Type B pancreatic cell (in vitro differentiated cells): Measurements from ENCODE around the gene IL17D. TPM values are rescaled to one million over a fixed set of nuclear protein-coding genes. Genes with fewer than 3 reads are reported as not detected.
"Not testable (repeated sequence)": the region's sequence is repeated elsewhere in the genome, so short reads cannot be mapped to it uniquely, and the experiment has no call there.

Experiments
- DNase-seq: peaks from one replicate; pipeline ENCODE4 v3.0.0; 2021; ENCODE audit warnings: mixed read lengths; ENCODE audit not compliant: unreplicated experiment; ENCODE audit errors: extremely low spot score
- H3K27ac Mint-ChIP-seq: 2 replicates; pipeline ENCODE4 v1.8.0; 2021; ENCODE audit warnings: mild to moderate bottlenecking, mixed read lengths
- H3K27me3 Mint-ChIP-seq: 2 replicates; pipeline ENCODE4 v1.8.0; 2021; ENCODE audit warnings: mixed read lengths
- H3K36me3 Mint-ChIP-seq: 2 replicates; pipeline ENCODE4 v1.8.0; 2021; ENCODE audit warnings: mixed read lengths
- H3K4me1 Mint-ChIP-seq: one replicate; pipeline ENCODE4 v1.8.0; 2021; ENCODE audit warnings: mixed read lengths; ENCODE audit not compliant: unreplicated experiment
- H3K4me3 Mint-ChIP-seq: 2 replicates; pipeline ENCODE4 v1.8.0; 2021; ENCODE audit warnings: mild to moderate bottlenecking, mixed read lengths
- H3K9me3 Mint-ChIP-seq: 2 replicates; pipeline ENCODE4 v1.8.0; 2021; ENCODE audit warnings: mixed read lengths
- total RNA-seq: library from RNA; stranded (reverse); gene quantifications from 2 replicates; pipeline ENCODE4 v1.2.1, GENCODE V29; 2021; ENCODE audit warnings: low replicate concordance
- TF ChIP-seq, protein P1 (sequence below): fragments of 200-600 bp; sonication (generic); conservative IDR thresholded peaks from 2 replicates; pipeline ENCODE4 v1.5.0; 2021; ENCODE audit warnings: antibody characterized with exemption, mild to moderate bottlenecking

IL17D gene
- total RNA-seq, 1 donor from 2014 or later: 6.3 TPM

DNA sequence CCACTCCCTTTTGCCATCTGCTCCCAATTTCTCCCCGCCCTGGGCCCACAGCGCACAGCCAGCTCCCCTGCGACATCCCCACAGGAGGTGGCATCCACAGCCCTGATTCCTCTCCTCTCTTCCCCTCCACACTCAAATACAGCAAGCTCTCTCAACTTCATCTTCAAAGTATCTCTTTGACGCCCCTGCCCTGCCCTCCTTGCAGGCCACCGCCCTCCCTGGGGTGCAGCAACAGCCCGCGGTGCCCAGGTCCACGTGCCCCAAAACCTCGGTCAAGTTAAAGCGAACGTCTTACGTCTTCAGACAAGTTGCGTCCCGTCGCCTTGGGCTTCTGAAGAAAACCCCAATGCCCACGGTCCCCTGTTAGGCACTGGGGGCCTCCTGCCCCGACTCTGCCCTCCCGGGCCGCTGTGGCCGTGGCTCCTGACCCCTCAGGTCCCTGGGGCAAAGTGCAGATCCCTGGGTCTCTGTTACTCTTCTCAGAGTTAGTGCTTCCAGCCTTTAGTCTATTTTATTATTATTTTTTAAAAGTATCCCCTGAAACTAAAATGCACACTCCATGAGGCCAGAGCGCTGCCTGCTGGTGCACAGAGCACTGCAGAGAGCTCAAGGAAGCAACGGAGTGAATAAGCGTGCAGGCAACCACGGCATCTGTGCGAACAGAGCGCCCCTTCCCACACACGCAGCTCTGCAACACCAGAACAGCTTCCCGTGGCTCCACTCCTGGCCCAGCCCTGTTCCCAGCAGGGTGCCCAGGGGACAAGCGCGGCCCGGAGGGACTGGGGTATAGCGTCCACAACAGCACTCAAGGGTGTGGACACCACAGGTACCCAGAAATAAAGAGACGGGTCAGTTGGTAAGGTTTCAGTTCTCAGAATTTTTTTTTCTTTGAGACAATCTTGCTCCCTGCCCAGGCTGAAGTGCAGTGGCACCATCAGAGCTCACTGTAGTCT, 26.4 kb downstream of the IL17D start:
- TF ChIP-seq, protein P1, sequence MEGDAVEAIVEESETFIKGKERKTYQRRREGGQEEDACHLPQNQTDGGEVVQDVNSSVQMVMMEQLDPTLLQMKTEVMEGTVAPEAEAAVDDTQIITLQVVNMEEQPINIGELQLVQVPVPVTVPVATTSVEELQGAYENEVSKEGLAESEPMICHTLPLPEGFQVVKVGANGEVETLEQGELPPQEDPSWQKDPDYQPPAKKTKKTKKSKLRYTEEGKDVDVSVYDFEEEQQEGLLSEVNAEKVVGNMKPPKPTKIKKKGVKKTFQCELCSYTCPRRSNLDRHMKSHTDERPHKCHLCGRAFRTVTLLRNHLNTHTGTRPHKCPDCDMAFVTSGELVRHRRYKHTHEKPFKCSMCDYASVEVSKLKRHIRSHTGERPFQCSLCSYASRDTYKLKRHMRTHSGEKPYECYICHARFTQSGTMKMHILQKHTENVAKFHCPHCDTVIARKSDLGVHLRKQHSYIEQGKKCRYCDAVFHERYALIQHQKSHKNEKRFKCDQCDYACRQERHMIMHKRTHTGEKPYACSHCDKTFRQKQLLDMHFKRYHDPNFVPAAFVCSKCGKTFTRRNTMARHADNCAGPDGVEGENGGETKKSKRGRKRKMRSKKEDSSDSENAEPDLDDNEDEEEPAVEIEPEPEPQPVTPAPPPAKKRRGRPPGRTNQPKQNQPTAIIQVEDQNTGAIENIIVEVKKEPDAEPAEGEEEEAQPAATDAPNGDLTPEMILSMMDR: no peak
- Mint-ChIP-seq H3K4me1 (peaks cover 14% of the 10 kb centered on the region), H3K4me3 (no peak overlapping the region), H3K9me3 (no peaks in the 10 kb centered on the region), H3K36me3 (peaks cover 21% of the 10 kb centered on the region), H3K27ac (no peak overlapping the region), H3K27me3 (no peaks in the 10 kb centered on the region)
- DNase-seq: no peak

DNA sequence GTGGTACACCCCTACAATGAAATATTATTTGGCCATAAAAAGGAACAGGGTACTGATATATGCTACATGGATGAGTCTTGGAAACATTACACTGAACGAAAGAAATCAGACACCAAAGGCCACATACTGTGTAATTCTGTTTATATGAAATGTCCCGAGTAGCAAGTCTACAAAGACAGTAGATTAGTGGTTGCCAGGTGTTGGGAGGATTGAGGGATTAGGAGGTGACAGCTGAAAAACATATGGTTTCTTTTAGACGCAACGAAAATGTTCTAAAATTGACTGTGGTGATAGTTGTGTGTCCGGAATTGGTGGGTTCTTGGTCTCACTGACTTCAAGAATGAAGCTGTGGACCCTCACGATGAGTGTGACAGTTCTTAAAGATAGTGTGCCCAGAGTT, 35.1 kb downstream of the IL17D start:
- H3K27ac Mint-ChIP-seq: no peak overlapping the region
- H3K27me3 Mint-ChIP-seq: no peaks in the 10 kb centered on the region
- peaks cover 15% of the 10 kb centered on the region for H3K36me3 Mint-ChIP-seq
- TF ChIP-seq, protein P1: no peak
- DNase-seq: no peak
- H3K4me3 Mint-ChIP-seq: no peak overlapping the region
- no peaks in the 10 kb centered on the region for H3K4me1 Mint-ChIP-seq
- H3K9me3 Mint-ChIP-seq: peaks cover 4% of the 10 kb centered on the region

DNA sequence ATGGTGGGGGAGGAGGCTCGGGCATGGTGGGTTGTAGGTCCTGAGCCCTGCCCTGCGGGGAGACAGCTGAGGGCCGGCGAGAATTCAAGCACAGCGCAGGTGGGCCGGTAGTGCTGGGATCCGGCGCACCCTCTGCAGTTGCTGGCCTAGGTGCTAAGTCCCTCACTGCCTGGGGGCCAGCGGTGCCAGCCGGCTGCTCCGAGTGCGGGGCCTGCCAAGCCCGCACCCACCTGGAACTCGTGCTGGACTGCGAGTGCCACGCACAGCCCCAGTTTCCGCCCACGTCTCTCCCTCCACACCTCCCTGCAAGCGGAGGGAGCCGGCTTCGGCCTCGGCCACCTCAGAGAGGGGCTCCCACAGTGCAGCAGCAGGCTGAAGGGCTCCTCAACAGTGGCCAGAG, 36.5 kb downstream of the IL17D start:
- no peak overlapping the region for H3K27ac Mint-ChIP-seq
- peaks cover 4% of the 10 kb centered on the region for H3K9me3 Mint-ChIP-seq
- DNase-seq: no peak
- no peaks in the 10 kb centered on the region for H3K27me3 Mint-ChIP-seq
- no peak overlapping the region for H3K4me3 Mint-ChIP-seq
- peaks cover 6% of the 10 kb centered on the region for H3K36me3 Mint-ChIP-seq
- TF ChIP-seq, protein P1: no peak
- H3K4me1 Mint-ChIP-seq: no peaks in the 10 kb centered on the region

DNA sequence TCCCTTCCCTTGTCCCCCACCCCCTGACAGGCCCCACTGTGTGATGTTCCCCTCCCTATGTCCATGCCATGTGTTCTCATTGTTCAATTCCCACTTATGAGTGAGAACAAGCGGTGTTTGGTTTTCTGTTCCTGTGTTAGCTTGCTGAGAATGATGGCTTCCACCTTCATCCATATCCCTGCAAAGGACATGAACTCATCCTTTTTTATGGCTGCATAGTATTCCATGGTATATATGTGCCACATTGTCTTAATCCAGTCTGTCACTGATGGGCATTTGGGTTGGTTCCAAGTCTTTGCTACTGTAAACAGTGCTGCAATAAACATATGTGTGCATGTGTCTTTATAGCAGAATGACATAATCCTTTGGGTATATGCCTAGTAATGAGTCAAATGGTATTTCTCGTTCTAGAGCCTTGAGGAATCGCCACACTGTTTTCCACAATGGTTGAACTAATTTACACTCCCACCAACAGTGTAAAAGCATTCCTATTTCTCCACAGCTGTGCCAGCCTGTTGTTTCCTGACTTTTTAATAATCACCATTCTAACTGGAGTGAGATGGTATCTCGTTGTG, 40.4 kb downstream of the IL17D start:
- not testable (repeated sequence) for H3K27ac Mint-ChIP-seq, H3K36me3 Mint-ChIP-seq, DNase-seq, H3K4me1 Mint-ChIP-seq, H3K4me3 Mint-ChIP-seq, H3K27me3 Mint-ChIP-seq, H3K9me3 Mint-ChIP-seq

DNA sequence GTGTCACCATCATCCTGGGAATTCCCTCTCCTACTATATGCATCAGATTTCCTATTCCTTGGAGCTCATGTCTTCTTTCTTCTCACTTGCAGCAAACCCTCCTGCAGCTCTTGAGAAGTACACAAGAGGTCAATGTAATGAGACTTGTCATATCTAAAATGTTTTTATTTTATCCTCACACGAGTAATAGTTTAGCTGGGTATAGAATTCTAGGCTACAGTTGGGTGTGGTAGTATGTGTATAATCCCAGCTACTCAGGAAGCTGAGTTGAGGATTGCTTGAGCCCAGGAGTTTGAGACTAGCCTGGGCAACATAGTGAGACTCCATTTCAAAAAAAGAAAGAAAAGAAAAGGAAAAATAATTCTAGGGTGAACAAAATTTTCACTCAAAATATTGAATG, 45.9 kb downstream of the IL17D start:
- TF ChIP-seq, protein P1: no peak
- H3K4me1 Mint-ChIP-seq: no peaks in the 10 kb centered on the region
- H3K27ac Mint-ChIP-seq: no peak overlapping the region
- H3K9me3 Mint-ChIP-seq: peaks cover 36% of the 10 kb centered on the region
- no peaks in the 10 kb centered on the region for H3K27me3 Mint-ChIP-seq
- no peak overlapping the region for H3K4me3 Mint-ChIP-seq
- peaks cover 26% of the 10 kb centered on the region for H3K36me3 Mint-ChIP-seq
- no peak for DNase-seq

DNA sequence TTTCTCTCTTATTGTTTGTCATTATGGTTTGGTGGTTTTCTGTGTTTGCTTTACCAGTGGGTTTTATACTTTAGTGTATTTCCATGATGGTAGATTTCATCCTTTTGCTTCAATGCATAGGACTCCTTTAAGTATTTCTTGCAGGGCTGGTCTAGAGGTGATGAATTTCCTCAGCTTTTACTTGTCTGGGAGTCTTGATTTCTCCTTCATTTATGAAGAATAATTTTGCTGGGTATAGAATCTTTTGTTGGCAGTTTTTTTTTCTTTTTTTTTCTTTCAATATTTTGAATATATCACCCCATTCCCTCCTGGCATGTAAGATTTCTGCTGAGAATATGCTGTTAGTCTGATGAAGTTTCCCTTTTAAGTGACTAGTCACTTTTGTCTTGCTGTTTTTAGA, 50.5 kb downstream of the IL17D start:
- Mint-ChIP-seq H3K27me3 (no peaks in the 10 kb centered on the region), H3K9me3 (peaks cover 42% of the 10 kb centered on the region), H3K4me3 (no peak overlapping the region), H3K4me1 (no peaks in the 10 kb centered on the region), H3K36me3 (peaks cover 35% of the 10 kb centered on the region), H3K27ac (no peak overlapping the region)
- no peak for DNase-seq
- TF ChIP-seq, protein P1: no peak
